ENCODE results near the gene VPS13D. TPM values are rescaled to one million over a fixed set of nuclear protein-coding genes. Genes with fewer than 3 reads are reported as not detected.

The VPS13D gene
- total and polyA plus RNA-seq, 2 donors (not counting 3 experiments of a cell fraction or from before 2014, with no cell fraction given): 13.6 to 48.5 TPM

- no peak for DNase-seq (ENCODE audit: low read depth, low spot score)
- CTCF ChIA-PET: interaction anchor here (0.8 to 1.3 kb wide), 5 partner anchors 13 to 209 kb away, joined by 3 to 4 read pairs (median 3); no protein-coding TSS in a partner anchor
- no peak overlapping the region for H3K9ac ChIP-seq (replicated peaks; ENCODE audit: extremely low read depth, insufficient read depth, low read length)
These were observed 179.9 kb downstream of the VPS13D start for GRCh38 chr1:12409681-12410080.

More at GRCh38 chr1:12409681-12410080, 179.9 kb downstream of the VPS13D start:
- Histone ChIP-seq H3K36me3 (ENCODE audit: control insufficient read depth in 2 of 2, extremely low read depth in 1 of 2, insufficient read depth in 2 of 2, low read length in 2 of 2) (peaks cover 0 to 3% of the 10 kb centered on the region in 2 experiments), H3K9me3 (replicated peaks; ENCODE audit: control insufficient read depth, insufficient read depth, low read length) (no peaks in the 10 kb centered on the region), H3K79me2 (ENCODE audit: control insufficient read depth, insufficient read depth, low read length) (no peaks in the 10 kb centered on the region), H3K4me2 (ENCODE audit: insufficient read depth, low read length) (no peak overlapping the region), H3K4me1 (ENCODE audit: control insufficient read depth, extremely low read depth, insufficient read depth, low read length) (peaks cover 33% of the 10 kb centered on the region), H4K20me1 (replicated peaks; ENCODE audit: control insufficient read depth, extremely low read depth, insufficient read depth, low read length) (no peaks in the 10 kb centered on the region), H3K4me3 (replicated peaks in 1 of 3; ENCODE audit: insufficient read depth in 1 of 3, low read depth in 1 of 3, low read length in 3 of 3) (no peak overlapping the region), H2AFZ (ENCODE audit: low read depth, low read length) (no peak overlapping the region), H3K9me1 (replicated peaks; ENCODE audit: control insufficient read depth, extremely low read depth, insufficient read depth, low read length) (no peaks in the 10 kb centered on the region), H3K27ac (ENCODE audit: insufficient read depth, low read depth, low read length) (no peak overlapping the region), H3K27me3 (ENCODE audit: control insufficient read depth in 2 of 2, insufficient read depth in 2 of 2, low read length in 2 of 2) (no peaks in the 10 kb centered on the region)
- POLR2A ChIA-PET: no interaction called here
- BruUV-seq (replicated peaks): no TSS peak
- intact Hi-C loops (cut with micrococcal nuclease): loop anchor here (10.0 kb wide), 1 partner anchor 105 kb away; no protein-coding TSS in a partner anchor
- dilution Hi-C loops (cut with MboI; ENCODE audit: extremely low pct_ligation_motif_present, low sequenced_read_pairs): no loop called here
- FAIRE-seq: no peak
- no peak for TF ChIP-seq CTCF (IDR thresholded peaks at IDR 0.05; ENCODE audit: extremely low read depth in 1 of 2, insufficient read depth in 1 of 2, low read depth in 1 of 2, low read length in 2 of 2)
- TF ChIP-seq MYC (IDR thresholded peaks at IDR 0.05; ENCODE audit: low read depth, low read length): no peak
- no peak for TF ChIP-seq GATA2 (IDR thresholded peaks at IDR 0.05; ENCODE audit: insufficient read depth, insufficient read length, low read depth, low read length)
- no peak for TF ChIP-seq POLR2A (IDR thresholded peaks at IDR 0.05; ENCODE audit: low read depth, low read length)
- no peak for TF ChIP-seq MAX (IDR thresholded peaks at IDR 0.05; ENCODE audit: insufficient read depth, insufficient read length)
- no peak for TF ChIP-seq EZH2 (IDR thresholded peaks at IDR 0.05; ENCODE audit: borderline replicate concordance, low read depth, low read length, severe bottlenecking)
- TF ChIP-seq JUN (IDR thresholded peaks at IDR 0.05; ENCODE audit: borderline replicate concordance, insufficient read depth, insufficient read length, low read depth): no peak
- TF ChIP-seq POLR2AphosphoS5 (IDR thresholded peaks at IDR 0.05; ENCODE audit: insufficient read depth, low read depth, low read length): no peak
- TF ChIP-seq FOS (IDR thresholded peaks at IDR 0.05; ENCODE audit: borderline replicate concordance, insufficient read depth, low read length): no peak

Measured in endothelial cell of umbilical vein (primary cell).